HepG2 (cell line): ENCODE results near the gene PALM3. TPM values are rescaled to one million over a fixed set of nuclear protein-coding genes. Genes with fewer than 3 reads are reported as not detected.

Experiments
- ATAD3A ChIP-seq: sonication (generic); formaldehyde crosslinking; IDR thresholded peaks from 2 replicates; pipeline ENCODE4 v1.4.0; 2020; ENCODE audit warnings: missing genetic modification reagents
- BCL3 ChIP-seq: sonication (generic); formaldehyde crosslinking; IDR thresholded peaks from 2 replicates; pipeline ENCODE4 v1.5.1; 2020; ENCODE audit warnings: mild to moderate bottlenecking, missing genetic modification reagents, moderate library complexity
- BHLHE40 ChIP-seq: IDR thresholded peaks from 2 replicates; pipeline ENCODE4 v1.6.1; 2011; ENCODE audit warnings: low read length, improper control_type of control experiment
- CCDC6 ChIP-seq: sonication (generic); formaldehyde crosslinking; IDR thresholded peaks from 2 replicates; pipeline ENCODE4 v1.8.1; 2022; ENCODE audit warnings: mild to moderate bottlenecking, missing genetic modification reagents, moderate library complexity
- DPF2 ChIP-seq: sonication (generic); formaldehyde crosslinking; IDR thresholded peaks from 2 replicates; pipeline ENCODE4 v1.4.0; 2020; ENCODE audit warnings: mild to moderate bottlenecking, low read depth, missing genetic modification reagents, borderline replicate concordance
- DRAP1 ChIP-seq: IDR thresholded peaks from 2 replicates; pipeline ENCODE4 v1.6.1; 2016; ENCODE audit warnings: missing genetic modification reagents, missing compliant biosample characterization
- FOSL2 ChIP-seq: sonication (generic); formaldehyde crosslinking; IDR thresholded peaks from 2 replicates; pipeline ENCODE4 v1.4.0; 2020; ENCODE audit warnings: missing genetic modification reagents
- GMEB1 ChIP-seq: sonication (generic); formaldehyde crosslinking; IDR thresholded peaks from 2 replicates; pipeline ENCODE4 v1.5.1; 2020; ENCODE audit warnings: missing genetic modification reagents, mild to moderate bottlenecking, borderline replicate concordance
- KLF6 ChIP-seq: IDR thresholded peaks from 2 replicates; pipeline ENCODE4 v1.8.0; 2016; ENCODE audit warnings: missing biosample characterization, missing genetic modification reagents
- MATR3 ChIP-seq: sonication (generic); formaldehyde crosslinking; IDR thresholded peaks from 2 replicates; pipeline ENCODE4 v1.4.0; 2020; ENCODE audit warnings: missing genetic modification reagents
- MTF2 ChIP-seq: sonication (generic); formaldehyde crosslinking; IDR thresholded peaks from 2 replicates; pipeline ENCODE4 v1.5.0; 2020; ENCODE audit warnings: missing genetic modification reagents, borderline replicate concordance
- NAIF1 ChIP-seq: sonication (generic); formaldehyde crosslinking; IDR thresholded peaks from 2 replicates; pipeline ENCODE4 v1.5.0; 2020; ENCODE audit warnings: mild to moderate bottlenecking, missing genetic modification reagents, borderline replicate concordance
- NFKBIZ ChIP-seq: IDR thresholded peaks from 2 replicates; pipeline ENCODE4 v1.6.1; 2018; ENCODE audit warnings: missing genetic modification reagents, missing compliant biosample characterization
- RAD51 ChIP-seq: fragments of 450-650 bp; IDR thresholded peaks from 2 replicates; pipeline ENCODE4 v1.6.1; 2016; ENCODE audit warnings: borderline replicate concordance
- RARA ChIP-seq: IDR thresholded peaks from 2 replicates; pipeline ENCODE4 v1.6.1; 2016; ENCODE audit warnings: missing genetic modification reagents, missing compliant biosample characterization
- SALL1 ChIP-seq: sonication (generic); formaldehyde crosslinking; IDR thresholded peaks from 2 replicates; pipeline ENCODE4 v1.8.0; 2022; ENCODE audit warnings: mild to moderate bottlenecking, missing genetic modification reagents
- SP4 ChIP-seq: sonication (generic); formaldehyde crosslinking; IDR thresholded peaks from 2 replicates; pipeline ENCODE4 v1.8.1; 2023; ENCODE audit warnings: mild to moderate bottlenecking, missing genetic modification reagents
- TBP ChIP-seq: sonication (generic); formaldehyde crosslinking; IDR thresholded peaks from 2 replicates; pipeline ENCODE4 v1.5.0; 2020; ENCODE audit warnings: missing genetic modification reagents
- ZBTB49 ChIP-seq: sonication (generic); formaldehyde crosslinking; IDR thresholded peaks from 2 replicates; pipeline ENCODE4 v1.4.0; 2020; ENCODE audit warnings: missing genetic modification reagents, borderline replicate concordance
- ZKSCAN1 ChIP-seq: fragments of 150-350 bp; IDR thresholded peaks from 2 replicates; pipeline ENCODE4 v1.6.1; 2014; ENCODE audit warnings: low read length
- ZMYM3 ChIP-seq: sonication (generic); formaldehyde crosslinking; IDR thresholded peaks from 2 replicates; pipeline ENCODE4 v1.5.1; 2020; ENCODE audit warnings: mild to moderate bottlenecking, missing genetic modification reagents
- ZNF274 ChIP-seq: sonication (generic); formaldehyde crosslinking; IDR thresholded peaks from 2 replicates; pipeline ENCODE4 v1.5.1; 2020; ENCODE audit warnings: mild to moderate bottlenecking, missing genetic modification reagents
- ZNF362 ChIP-seq: sonication (generic); formaldehyde crosslinking; IDR thresholded peaks from 2 replicates; pipeline ENCODE4 v1.4.0; 2020; ENCODE audit warnings: missing genetic modification reagents, mild to moderate bottlenecking, borderline replicate concordance
- ZNF430 ChIP-seq: sonication (generic); formaldehyde crosslinking; IDR thresholded peaks from 2 replicates; pipeline ENCODE4 v1.9.0; 2021; ENCODE audit warnings: mild to moderate bottlenecking, missing genetic modification reagents
- ZNF510 ChIP-seq: sonication (generic); formaldehyde crosslinking; IDR thresholded peaks from 2 replicates; pipeline ENCODE4 v1.4.0; 2020; ENCODE audit warnings: low read depth, mild to moderate bottlenecking, missing genetic modification reagents
- ZNF577 ChIP-seq: sonication (generic); formaldehyde crosslinking; IDR thresholded peaks from 2 replicates; pipeline ENCODE4 v1.4.0; 2020; ENCODE audit warnings: mild to moderate bottlenecking, low read depth, missing genetic modification reagents, borderline replicate concordance
- polyA plus RNA-seq, 8 experiments: library from polyadenylated mRNA; depleted of rRNA in 3 of 8; stranded (reverse) in 7 of 8; unstranded in 1 of 8; fragments of >200 nt; fragmentation: Illumina TruSeq in 4 of 8; extraction: Trizol in 4 of 8; gene quantifications; 2 replicates each; pipeline versions ENCODE4 v1.2.1 to v1.2.3, GENCODE V29; 2011 to 2016; ENCODE audit warnings: low read depth in 4 of 8, missing spikeins in 1 of 8, mixed read lengths in 1 of 8; ENCODE audit not compliant: insufficient read depth in 1 of 8
- total RNA-seq, 5 experiments: library from RNA; depleted of rRNA; stranded (reverse); fragments of >200 nt; fragmentation: Illumina TruSeq; extraction: Trizol; gene quantifications; 2 replicates each; pipeline ENCODE4 v1.2.3, GENCODE V29; 2016; ENCODE audit warnings: low read depth in 1 of 5

PALM3 gene
- total and polyA plus RNA-seq, 2 of the 13 experiments (the other 11 are each of a cell fraction or from before 2014, with no cell fraction given): 0.79 to 2.4 TPM

- TF ChIP-seq ZMYM3 (CRISPR knock-in tag) (no peak), KLF6 (no peak), ZNF510 (CRISPR knock-in tag) (no peak), ZBTB49 (CRISPR knock-in tag) (no peak), ZNF577 (CRISPR knock-in tag) (no peak), BHLHE40 (no peak), DPF2 (no peak), FOSL2 (CRISPR knock-in tag) (no peak), ZNF362 (CRISPR knock-in tag) (no peak), RAD51 (no peak), NFKBIZ (CRISPR knock-in tag) (no peak), GMEB1 (no peak), BCL3 (CRISPR knock-in tag) (no peak), RARA (CRISPR knock-in tag) (no peak), SALL1 (CRISPR knock-in tag) (no peak), SP4 (CRISPR knock-in tag) (peak; percentile 34; the same call in 1 of the 2 replicates), CCDC6 (CRISPR knock-in tag) (no peak), ZKSCAN1 (no peak), ATAD3A (CRISPR knock-in tag) (no peak), MTF2 (no peak), ZNF274 (CRISPR knock-in tag) (no peak), DRAP1 (CRISPR knock-in tag) (peak; percentile 21; the same call in 1 of the 2 replicates), NAIF1 (no peak), TBP (CRISPR knock-in tag) (no peak), MATR3 (CRISPR knock-in tag) (no peak), ZNF430 (CRISPR knock-in tag) (no peak)
Observed at GRCh38 chr19:14006085-14006765, 55.7 kb downstream of the PALM3 start, which contains the start of gene RFX1 (continued).
